Heart left ventricle (tissue), 16 donors: Measurements from ENCODE around the gene RHPN2. TPM values are rescaled to one million over a fixed set of nuclear protein-coding genes. Genes with fewer than 3 reads are reported as not detected.
A peak's percentile ranks its signal among the peaks of the same experiment; 100 is the strongest.

Experiments used
- ATAC-seq, 4 donors: fragments of 200-7000 bp; cut with Tn5 transposase; one replicate each; pipeline ENCODE4 v1.9.1; 2020 to 2022; ENCODE audit warnings: moderate library complexity in 4 of 4, mild to moderate bottlenecking in 3 of 4, moderate number of reproducible peaks in 1 of 4
- DNase-seq, 5 donors: peaks; one replicate each; pipeline ENCODE4 v3.0.0-alpha.2; 2020
- H3K27ac ChIP-seq, 12 donors: fragments of 200-600 bp; sonication (generic) in 4 of 12; one replicate each; pipeline versions ENCODE4 v1.5.0 to v1.8.0; 2016 to 2022; ENCODE audit warnings: mild to moderate bottlenecking in 2 of 12
- H3K27me3 ChIP-seq, 9 donors: fragments of 200-600 bp; sonication (generic) in 2 of 9; one replicate each; pipeline versions ENCODE4 v1.5.1 to v1.8.0; 2016 to 2022; ENCODE audit warnings: mild to moderate bottlenecking in 3 of 9
- H3K36me3 ChIP-seq, 9 donors: fragments of 200-600 bp; sonication (generic) in 2 of 9; one replicate each; pipeline versions ENCODE4 v1.5.0 to v1.8.0; 2018 to 2022; ENCODE audit warnings: mild to moderate bottlenecking in 2 of 9
- H3K4me1 ChIP-seq, 12 donors: fragments of 200-600 bp; sonication (generic) in 4 of 12; one replicate each; pipeline versions ENCODE4 v1.5.0 to v1.8.0; 2016 to 2022; ENCODE audit warnings: mild to moderate bottlenecking in 3 of 12
- H3K4me3 ChIP-seq, 12 donors: fragments of 200-600 bp; sonication (generic) in 4 of 12; one replicate each; pipeline versions ENCODE4 v1.5.0 to v1.8.0; 2017 to 2022; ENCODE audit warnings: mild to moderate bottlenecking in 9 of 12, moderate library complexity in 4 of 12
- H3K9me3 ChIP-seq, 12 donors: fragments of 200-600 bp; sonication (generic) in 4 of 12; one replicate each; pipeline versions ENCODE4 v1.5.0 to v1.8.0; 2016 to 2022; ENCODE audit warnings: mild to moderate bottlenecking in 1 of 12
- CTCF ChIP-seq, 12 donors: fragments of 200-600 bp; sonication (generic) in 4 of 12; IDR thresholded peaks; one replicate each; pipeline versions ENCODE4 v1.5.0 to v1.8.0; 2018 to 2022; ENCODE audit warnings: antibody characterized with exemption in 12 of 12, mild to moderate bottlenecking in 5 of 12
- POLR2A ChIP-seq, 2 donors: fragments of 450-650 bp; IDR thresholded peaks; one replicate each; pipeline ENCODE4 v1.6.1; 2017; ENCODE audit warnings: antibody characterized with exemption in 2 of 2, mild to moderate bottlenecking in 2 of 2, moderate library complexity in 2 of 2
- WGBS, 4 donors: extraction: QIAGEN DNeasy Blood & Tissue Kit in 2 of 4; methylation state at CpG; one replicate each; pipeline versions ENCODE4 v1.1.5 to v1.1.7; 2013 to 2018; 5-methylcytosine and 5-hydroxymethylcytosine counted together
- intact Hi-C, 10 donors: fragments of 100-400 bp; cut with DNase I; formaldehyde crosslinking; loops; one replicate each; pipeline versions ENCODE4 v1.11.1 to v1.14.2; 2022
- polyA plus RNA-seq, 2 donors: library from polyadenylated mRNA; stranded (reverse); fragments of 200-250 nt; gene quantifications; one replicate each; pipeline ENCODE4 v1.2.3, GENCODE V29; 2013
- total RNA-seq, 9 donors: library from RNA; depleted of rRNA in 2 of 9; stranded (reverse); fragments of >200 nt in 2 of 9; fragmentation: NEBNext Ultra II Directional in 3 of 9; extraction: Animal tissue kit (Norgen Biotek cat#: 25700) in 3 of 9; gene quantifications; one replicate each; pipeline versions ENCODE4 v1.1.0 to v1.2.4, GENCODE V29; 2016 to 2023
- donor health status: ischemic (EF 13 %, LVEDD 7.1; RV severe dilation, severe dysfunction).
- donor health status: healthy with polysubstance abuse.
- donor health status: DM: no; HTN: yes; CAD: no.
- donor health status: DM: no; HTN: no; CAD: no.
- donor health status: ischemic (EF 25% LVEDD 6.9; RV normal size, moderate dysfunction).
- donor health status: ischemic (EF 25% LVEDD 5.7; RV mildly dilated, moderate dysfunction).
- donor health status: healthy.
- donor health status: DM: yes; HTN: yes; CAD: no.
- donor health status: ischemic (EF 35%, LVEDD 5.7; RV mildly dilated, moderate dysfunction).
- donor health status: nonischemic (EF 11% LVEDD 7.7; RV severe dilation, severe dysfunction).
- donor health status: DM: yes; HTN: yes; CAD: no.
- donor health status: PGD.
- donor health status: ischemic (EF 29% LVEDD 5.4; RV normal size, mild dysfunction).
- donor health status: nonischemic (EF 23%, LVEDD 6.1; RV moderate dilation, normal function).

The RHPN2 gene
- total and polyA plus RNA-seq, 11 donors: 0.35 to 3.7 (median 1.9) TPM

GRCh38 chr19:33080761-33081681 is 16.3 kb upstream of the RHPN2 start, which contains the start of gene GPATCH1:
Gene GPATCH1, plus strand, starts transcription at chr19:33081181. Its CDS starts 13 bp downstream, at chr19:33081194.
- no peaks in the 10 kb centered on the region for H3K27me3 ChIP-seq
- peak in 1 of 12 donors; percentile 11 for TF ChIP-seq CTCF (IDR thresholded peaks at IDR 0.05)
- peak in 1 of 2 donors; percentile 42 for TF ChIP-seq POLR2A (IDR thresholded peaks at IDR 0.05)
- H3K4me1 ChIP-seq: peaks cover 0 to 26% (median 11%) of the 10 kb centered on the region in 12 donors
- H3K36me3 ChIP-seq: peaks cover 0 to 2% (median 0%) of the 10 kb centered on the region in 9 donors
- H3K9me3 ChIP-seq: no peaks in the 10 kb centered on the region
- H3K27ac ChIP-seq: peak within 1 kb of the TSS in 11 of 12 donors; percentile 26 to 85 (median 76)
- peak within 1 kb of the TSS; percentile 71 to 97 (median 82) for H3K4me3 ChIP-seq
- 0 to 1% (median 0%) methylated on average over 42 to 62 of the region's 62 CpGs for WGBS, 4 donors
- DNase-seq: peak; percentile 89 to 93 (median 91)
- intact Hi-C loops: loop anchor here in 4 of 10 donors (5.0 to 10.0 kb wide), 2 partner anchors 106 to 109 kb away; partner anchors contain the start of genes CEP89 (in 4 of the 4) and FAAP24 (in 4 of the 4)
- ATAC-seq: peak; percentile 93 to 99 (median 97)

- no peak for DNase-seq
- peaks cover 0 to 13% (median 0%) of the 10 kb centered on the region in 12 donors for H3K4me1 ChIP-seq
- no peak overlapping the region for H3K27ac ChIP-seq
- TF ChIP-seq POLR2A (IDR thresholded peaks at IDR 0.05) (no peak), CTCF (IDR thresholded peaks at IDR 0.05) (no peak)
- H3K9me3 ChIP-seq: no peaks in the 10 kb centered on the region
- no peaks in the 10 kb centered on the region for H3K27me3 ChIP-seq
- H3K4me3 ChIP-seq: no peak overlapping the region
- 89 to 92% (median 91%) methylated on average over 2 of the region's 2 CpGs for WGBS, 4 donors
- intact Hi-C loops: no loop called here
- no peak for ATAC-seq
- H3K36me3 ChIP-seq: no peaks in the 10 kb centered on the region
Measured at GRCh38 chr19:33075519-33075918, 10.8 kb upstream of the RHPN2 start.

GRCh38 chr19:33071887-33072286 is 7.2 kb upstream of the RHPN2 start:
- no peak for ATAC-seq
- no peaks in the 10 kb centered on the region for H3K4me1 ChIP-seq
- no peak overlapping the region for H3K27ac ChIP-seq
- TF ChIP-seq CTCF (IDR thresholded peaks at IDR 0.05) (no peak), POLR2A (IDR thresholded peaks at IDR 0.05) (no peak)
- no peaks in the 10 kb centered on the region for H3K27me3 ChIP-seq
- no peaks in the 10 kb centered on the region for H3K36me3 ChIP-seq
- no peak overlapping the region for H3K4me3 ChIP-seq
- 73 to 88% (median 77%) methylated on average over 7 of the region's 7 CpGs for WGBS, 4 donors
- H3K9me3 ChIP-seq: no peaks in the 10 kb centered on the region
- no peak for DNase-seq
- intact Hi-C loops: no loop called here

- Histone ChIP-seq H3K36me3 (no peaks in the 10 kb centered on the region), H3K4me3 (no peak overlapping the region), H3K27ac (no peak overlapping the region), H3K27me3 (peaks cover 0 to 35% (median 17%) of the 10 kb centered on the region in 9 donors), H3K4me1 (peaks cover 0 to 23% (median 4%) of the 10 kb centered on the region in 12 donors), H3K9me3 (no peaks in the 10 kb centered on the region)
- 69 to 76% (median 74%) methylated on average over 8 of the region's 8 CpGs for WGBS, 4 donors
- no peak for TF ChIP-seq POLR2A (IDR thresholded peaks at IDR 0.05)
- TF ChIP-seq CTCF (IDR thresholded peaks at IDR 0.05): no peak
- DNase-seq (no peak), ATAC-seq (no peak)
- intact Hi-C loops: no loop called here
Measured at GRCh38 chr19:33067121-33067520, 2.4 kb upstream of the RHPN2 start.
